K562 (cell line): ENCODE results near the gene HERC3. TPM values are rescaled to one million over a fixed set of nuclear protein-coding genes. Genes with fewer than 3 reads are reported as not detected.

Source experiments
- ATAC-seq: fragments of 200-7000 bp; cut with Tn5 transposase; 3 replicates; pipeline ENCODE4 v1.9.1; 2020; ENCODE audit warnings: moderate library complexity
- BruUV-seq: library from RNA; stranded (reverse); fragments of 400-500 nt; replicated peaks from 2 replicates; lab custom pipeline; 2021; lab: Mats Ljungman, UMichigan
- CTCF ChIA-PET: fragments of 300-600 bp; formaldehyde crosslinking; extraction: SDS; loops from one replicate; lab custom pipeline; 2021; ENCODE audit warnings: low intra/inter-chr PET ratio; lab: Yijun Ruan, JAX
- POLR2A ChIA-PET: fragments of 300-600, 350-650 bp; sonication (Branson Sonifier 250); formaldehyde crosslinking; extraction: SDS; loops from one replicate; lab custom pipeline; 2021; ENCODE audit warnings: antibody characterized with exemption, inconsistent platforms; lab: Yijun Ruan, JAX
- DNase-seq, 4 experiments: peaks; one replicate each; pipeline versions ENCODE4 v3.0.0 to v3.0.0-alpha.2; 2011 to 2018; ENCODE audit warnings: low spot score in 3 of 4, mixed read lengths in 3 of 4; ENCODE audit errors: extremely low read depth in 1 of 4
- FAIRE-seq: peaks from 2 replicates; lab custom pipeline; 2011; peaks lifted over from hg19 to GRCh38; lab: Jason Lieb, UNC
- H2AFZ ChIP-seq: 2 replicates; pipeline ENCODE4 v1.6.0; 2011; ENCODE audit warnings: low read depth, low read length, control low read depth, inconsistent platforms
- H3K27ac ChIP-seq: fragments of 200-600 bp; 3 replicates; pipeline ENCODE4 v1.8.0; 2011; ENCODE audit warnings: low read depth, mild to moderate bottlenecking, control low read depth, inconsistent platforms, low read length, moderate library complexity, mixed read lengths; ENCODE audit errors: extremely low read depth
- H3K27me3 ChIP-seq, 2 experiments: fragments of 300-600 bp in 1 of 2; 2 replicates in 1 of 2; 3 replicates in 1 of 2; pipeline versions ENCODE4 v1.6.0 to v1.8.0; 2011; ENCODE audit warnings: inconsistent platforms in 2 of 2, low read length in 2 of 2, mild to moderate bottlenecking in 1 of 2, mixed read lengths in 1 of 2, moderate library complexity in 1 of 2; ENCODE audit not compliant: control insufficient read depth in 2 of 2, insufficient read depth in 2 of 2
- H3K36me3 ChIP-seq: fragments of 300-600 bp; 3 replicates; pipeline ENCODE4 v1.8.0; 2011; ENCODE audit warnings: mild to moderate bottlenecking, low read length, inconsistent platforms; ENCODE audit not compliant: control insufficient read depth, insufficient read depth
- H3K4me1 ChIP-seq, 2 experiments: fragments of 200-600 bp in 1 of 2; replicated peaks in 1 of 2; 2 replicates in 1 of 2; 3 replicates in 1 of 2; pipeline versions ENCODE4 v1.5.1 to v1.8.0; 2011; ENCODE audit warnings: inconsistent platforms in 2 of 2, low read length in 2 of 2, mild to moderate bottlenecking in 1 of 2, mixed read lengths in 1 of 2, moderate library complexity in 1 of 2; ENCODE audit not compliant: control insufficient read depth in 2 of 2, insufficient read depth in 2 of 2
- H3K4me2 ChIP-seq: 2 replicates; pipeline ENCODE4 v1.6.1; 2011; ENCODE audit warnings: low read length, control low read depth, inconsistent platforms, mixed read lengths; ENCODE audit not compliant: insufficient read depth
- H3K4me3 ChIP-seq: fragments of 200-600 bp; sonication (generic), shearing (Covaris generic); 2 replicates; pipeline ENCODE4 v1.5.1; 2016; ENCODE audit warnings: control low read depth, inconsistent platforms
- H3K79me2 ChIP-seq: fragments of 200-600 bp; 3 replicates; pipeline ENCODE4 v1.8.0; 2011; ENCODE audit warnings: low read length, inconsistent platforms; ENCODE audit not compliant: control insufficient read depth, insufficient read depth
- H3K9ac ChIP-seq, 2 experiments: 2 replicates each; pipeline versions ENCODE4 v1.6.0 to v1.6.1; 2011; ENCODE audit warnings: low read depth in 2 of 2, low read length in 2 of 2, control low read depth in 1 of 2, inconsistent platforms in 1 of 2, mild to moderate bottlenecking in 1 of 2, mixed read lengths in 1 of 2; ENCODE audit not compliant: insufficient read depth in 1 of 2
- H3K9me1 ChIP-seq: one replicate; pipeline ENCODE4 v1.6.0; 2011; ENCODE audit warnings: inconsistent platforms, mild to moderate bottlenecking, low read length, moderate library complexity; ENCODE audit not compliant: control insufficient read depth, insufficient read depth
- H3K9me3 ChIP-seq: replicated peaks from 2 replicates; pipeline ENCODE4 v1.5.1; 2011; ENCODE audit warnings: low read depth, low read length, inconsistent platforms; ENCODE audit not compliant: control insufficient read depth, insufficient read depth
- H4K20me1 ChIP-seq: replicated peaks from 2 replicates; pipeline ENCODE4 v1.6.1; 2011; ENCODE audit warnings: low read length, inconsistent platforms, mixed read lengths; ENCODE audit not compliant: control insufficient read depth, insufficient read depth
- CBFB ChIP-seq: sonication (generic); formaldehyde crosslinking; IDR thresholded peaks from 2 replicates; pipeline ENCODE4 v1.4.0; 2020; ENCODE audit warnings: mild to moderate bottlenecking, missing genetic modification reagents
- DACH1 ChIP-seq: fragments of 450-650 bp; IDR thresholded peaks from 2 replicates; pipeline ENCODE4 v1.6.1; 2018; ENCODE audit not compliant: partially characterized antibody
- FOXJ3 ChIP-seq: sonication (generic); formaldehyde crosslinking; IDR thresholded peaks from 2 replicates; pipeline ENCODE4 v1.4.0; 2020; ENCODE audit warnings: mild to moderate bottlenecking, missing genetic modification reagents
- IFI16 ChIP-seq: fragments of 250-450 bp; sonication (Bioruptor Pico); IDR thresholded peaks from 2 replicates; pipeline ENCODE4 v2.1.2; 2022; ENCODE audit warnings: mild to moderate bottlenecking, inconsistent platforms
- MAFG ChIP-seq: fragments of 450-650 bp; conservative IDR thresholded peaks from 2 replicates; pipeline ENCODE4 v1.6.1; 2016; ENCODE audit warnings: missing genetic modification characterization, missing compliant biosample characterization
- ZNF232 ChIP-seq: sonication (generic); formaldehyde crosslinking; IDR thresholded peaks from 2 replicates; pipeline ENCODE4 v1.8.0; 2022; ENCODE audit warnings: mild to moderate bottlenecking, missing genetic modification reagents
- WGBS: fragments of 100-300 bp; shearing (Covaris generic); methylation state at CpG from one replicate; pipeline ENCODE4 v1.1.6; 2016; ENCODE audit warnings: low coverage, mixed read lengths; ENCODE audit not compliant: insufficient coverage; ENCODE audit errors: missing lambda C conversion rate; 5-methylcytosine and 5-hydroxymethylcytosine counted together
- in situ Hi-C: fragments of 300-500 bp; cut with MboI; formaldehyde crosslinking; loops from 4 replicates; pipeline ENCODE4 v1.15.0; 2018; ENCODE audit warnings: inconsistent platforms, mixed read lengths
- intact Hi-C: fragments of 100-400 bp; cut with micrococcal nuclease; formaldehyde crosslinking; loops from 2 replicates; pipeline ENCODE4 v1.14.2; 2022
- polyA plus RNA-seq, 8 experiments: library from polyadenylated mRNA; depleted of rRNA in 4 of 8; stranded (reverse) in 5 of 8; unstranded in 3 of 8; fragments of >200 nt; fragmentation: Nextera tagmentation in 2 of 8; fragmentation: Illumina TruSeq in 1 of 8; extraction: Ambion mirVana in 2 of 8; extraction: Trizol in 1 of 8; gene quantifications; 2 replicates each; pipeline versions ENCODE4 v1.2.1 to v1.2.3, GENCODE V29; 2011 to 2014; ENCODE audit warnings: inconsistent platforms in 1 of 8, missing spikeins in 1 of 8
- total RNA-seq, 7 experiments: library from RNA; depleted of rRNA in 6 of 7; stranded (reverse); fragments of >200 nt in 6 of 7; fragmentation: Illumina TruSeq in 2 of 7; extraction: Trizol in 2 of 7; gene quantifications; 2 replicates each; pipeline versions ENCODE4 v1.2.1 to v1.2.3, GENCODE V29; 2011 to 2021; ENCODE audit warnings: low replicate concordance in 1 of 7
- TF ChIP-seq, protein P1 (sequence below): conservative IDR thresholded peaks from 2 replicates; pipeline ENCODE4 v1.6.1; 2011; ENCODE audit warnings: low read depth, mild to moderate bottlenecking, low read length; ENCODE audit not compliant: control insufficient read depth
- TF ChIP-seq, protein P2 (sequence below): fragments of 450-650 bp; IDR thresholded peaks from 2 replicates; pipeline ENCODE4 v1.6.1; 2016

The HERC3 gene
- total and polyA plus RNA-seq, 9 of the 15 experiments (the other 6 are each of a cell fraction or from before 2014, with no cell fraction given), result 1.8 to 13.1 (median 7.6) TPM

DNA sequence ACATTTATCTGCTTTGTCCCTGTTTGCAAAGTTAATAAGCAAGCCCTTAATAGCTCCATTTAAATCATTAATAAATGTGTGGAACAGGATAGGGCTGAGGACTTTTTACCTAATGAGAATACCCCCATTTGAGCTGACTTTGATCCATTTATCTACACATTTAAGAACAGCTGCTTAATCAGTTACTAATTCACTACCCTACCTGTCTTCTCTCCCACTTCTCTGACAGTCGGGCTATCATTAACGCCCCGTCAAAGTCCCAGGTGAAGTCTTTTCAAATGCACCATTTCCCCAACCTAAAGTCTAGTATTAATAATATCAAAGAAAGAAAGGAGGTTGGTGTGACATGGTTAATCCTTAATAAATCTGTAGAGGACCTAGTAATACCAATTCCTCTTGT lies 162.5 kb downstream of the HERC3 start:
- BruUV-seq, result no TSS peak
- no peaks in the 10 kb centered on the region for H3K9me3 ChIP-seq
- POLR2A ChIA-PET, result interaction anchor here (0.7 kb wide), 1 partner anchor 15 kb away, joined by 3 read pairs; no protein-coding TSS in a partner anchor
- no peaks in the 10 kb centered on the region for H3K27me3 ChIP-seq
- in situ Hi-C loops, result no loop called here
- no peaks in the 10 kb centered on the region for H3K9me1 ChIP-seq
- no peak overlapping the region for H3K9ac ChIP-seq
- DNase-seq, result no peak
- H2AFZ ChIP-seq, result no peak overlapping the region
- peaks cover 7 to 20% of the 10 kb centered on the region in 2 experiments; a peak in 4 of 5 replicates for H3K4me1 ChIP-seq
- no peak overlapping the region for H3K4me2 ChIP-seq
- CTCF ChIA-PET, result no interaction called here
- intact Hi-C loops, result no loop called here
- WGBS, result 95% methylated on average over 3 of the region's 3 CpGs
- H3K27ac ChIP-seq, result no peak overlapping the region
- FAIRE-seq, result no peak
- no peak for ATAC-seq
- no peak for TF ChIP-seq CBFB (CRISPR knock-in tag)
- TF ChIP-seq IFI16 (CRISPR knock-in tag), result no peak
- TF ChIP-seq MAFG (tag), result no peak
- TF ChIP-seq FOXJ3, result no peak
- TF ChIP-seq, protein P1, sequence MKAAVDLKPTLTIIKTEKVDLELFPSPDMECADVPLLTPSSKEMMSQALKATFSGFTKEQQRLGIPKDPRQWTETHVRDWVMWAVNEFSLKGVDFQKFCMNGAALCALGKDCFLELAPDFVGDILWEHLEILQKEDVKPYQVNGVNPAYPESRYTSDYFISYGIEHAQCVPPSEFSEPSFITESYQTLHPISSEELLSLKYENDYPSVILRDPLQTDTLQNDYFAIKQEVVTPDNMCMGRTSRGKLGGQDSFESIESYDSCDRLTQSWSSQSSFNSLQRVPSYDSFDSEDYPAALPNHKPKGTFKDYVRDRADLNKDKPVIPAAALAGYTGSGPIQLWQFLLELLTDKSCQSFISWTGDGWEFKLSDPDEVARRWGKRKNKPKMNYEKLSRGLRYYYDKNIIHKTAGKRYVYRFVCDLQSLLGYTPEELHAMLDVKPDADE, result no peak
- no peak for TF ChIP-seq DACH1
- no peak for TF ChIP-seq ZNF232
- TF ChIP-seq, protein P2, sequence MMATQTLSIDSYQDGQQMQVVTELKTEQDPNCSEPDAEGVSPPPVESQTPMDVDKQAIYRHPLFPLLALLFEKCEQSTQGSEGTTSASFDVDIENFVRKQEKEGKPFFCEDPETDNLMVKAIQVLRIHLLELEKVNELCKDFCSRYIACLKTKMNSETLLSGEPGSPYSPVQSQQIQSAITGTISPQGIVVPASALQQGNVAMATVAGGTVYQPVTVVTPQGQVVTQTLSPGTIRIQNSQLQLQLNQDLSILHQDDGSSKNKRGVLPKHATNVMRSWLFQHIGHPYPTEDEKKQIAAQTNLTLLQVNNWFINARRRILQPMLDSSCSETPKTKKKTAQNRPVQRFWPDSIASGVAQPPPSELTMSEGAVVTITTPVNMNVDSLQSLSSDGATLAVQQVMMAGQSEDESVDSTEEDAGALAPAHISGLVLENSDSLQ, result no peak
- H3K79me2 ChIP-seq, result no peaks in the 10 kb centered on the region
- peaks cover 5% of the 10 kb centered on the region; the same call in 1 of the 2 replicates for H4K20me1 ChIP-seq
- no peak overlapping the region for H3K4me3 ChIP-seq
- peaks cover 14% of the 10 kb centered on the region for H3K36me3 ChIP-seq
